ENCODE measurements around the gene IKBKE.

Gene IKBKE

GRCh38 chr1:206469933-206470691 is at the start of gene IKBKE:
Gene IKBKE, plus strand, starts transcription at chr1:206470476. Its CDS starts 2,752 bp downstream, at chr1:206473228.
- peak; percentile 51 to 57 for DNase-seq

- no peak for DNase-seq
Measured at GRCh38 chr1:206421616-206422340, 48.5 kb upstream of the IKBKE start.

- DNase-seq: no peak
Measured at GRCh38 chr1:206422525-206422924, 47.8 kb upstream of the IKBKE start.

GRCh38 chr1:206427291-206427690 is 43.0 kb upstream of the IKBKE start:
- DNase-seq: no peak

- no peak for DNase-seq
Measured at GRCh38 chr1:206429421-206429820, 40.9 kb upstream of the IKBKE start.

- no peak for DNase-seq
Measured at GRCh38 chr1:206430031-206430983, 40.0 kb upstream of the IKBKE start.

- no peak for DNase-seq
Measured at GRCh38 chr1:206435445-206435844, 34.8 kb upstream of the IKBKE start.

- no peak for DNase-seq
Measured at GRCh38 chr1:206438554-206438953, 31.7 kb upstream of the IKBKE start.

- DNase-seq: no peak
Measured at GRCh38 chr1:206439205-206439604, 31.1 kb upstream of the IKBKE start.

- DNase-seq: no peak
Measured at GRCh38 chr1:206441336-206441967, 28.8 kb upstream of the IKBKE start.

GRCh38 chr1:206442101-206442500 is 28.2 kb upstream of the IKBKE start:
- no peak for DNase-seq

GRCh38 chr1:206445116-206445515 is 25.2 kb upstream of the IKBKE start:
- DNase-seq: no peak

GRCh38 chr1:206445911-206446356 is 24.3 kb upstream of the IKBKE start:
- no peak for DNase-seq

- no peak for DNase-seq
Measured at GRCh38 chr1:206446688-206447421, 23.4 kb upstream of the IKBKE start.

- no peak for DNase-seq
Measured at GRCh38 chr1:206447422-206447765, 22.9 kb upstream of the IKBKE start.

GRCh38 chr1:206447792-206448191 is 22.5 kb upstream of the IKBKE start:
- no peak for DNase-seq

GRCh38 chr1:206448471-206448870 is 21.8 kb upstream of the IKBKE start:
- no peak for DNase-seq

- no peak for DNase-seq
Measured at GRCh38 chr1:206449565-206449964, 20.7 kb upstream of the IKBKE start.

GRCh38 chr1:206450281-206450680 is 20.0 kb upstream of the IKBKE start:
- no peak for DNase-seq

GRCh38 chr1:206451134-206451686 is 19.1 kb upstream of the IKBKE start:
- DNase-seq: no peak

- DNase-seq: no peak
Measured at GRCh38 chr1:206453111-206453510, 17.2 kb upstream of the IKBKE start.

- no peak for DNase-seq
Measured at GRCh38 chr1:206455289-206455665, 15.0 kb upstream of the IKBKE start.
